ENCODE results near the gene NRCAM. TPM values are rescaled to one million over a fixed set of nuclear protein-coding genes. Genes with fewer than 3 reads are reported as not detected.

NRCAM gene
- total and polyA plus RNA-seq, 12 donors, result 71.6 to 222 (median 148) TPM

DNA sequence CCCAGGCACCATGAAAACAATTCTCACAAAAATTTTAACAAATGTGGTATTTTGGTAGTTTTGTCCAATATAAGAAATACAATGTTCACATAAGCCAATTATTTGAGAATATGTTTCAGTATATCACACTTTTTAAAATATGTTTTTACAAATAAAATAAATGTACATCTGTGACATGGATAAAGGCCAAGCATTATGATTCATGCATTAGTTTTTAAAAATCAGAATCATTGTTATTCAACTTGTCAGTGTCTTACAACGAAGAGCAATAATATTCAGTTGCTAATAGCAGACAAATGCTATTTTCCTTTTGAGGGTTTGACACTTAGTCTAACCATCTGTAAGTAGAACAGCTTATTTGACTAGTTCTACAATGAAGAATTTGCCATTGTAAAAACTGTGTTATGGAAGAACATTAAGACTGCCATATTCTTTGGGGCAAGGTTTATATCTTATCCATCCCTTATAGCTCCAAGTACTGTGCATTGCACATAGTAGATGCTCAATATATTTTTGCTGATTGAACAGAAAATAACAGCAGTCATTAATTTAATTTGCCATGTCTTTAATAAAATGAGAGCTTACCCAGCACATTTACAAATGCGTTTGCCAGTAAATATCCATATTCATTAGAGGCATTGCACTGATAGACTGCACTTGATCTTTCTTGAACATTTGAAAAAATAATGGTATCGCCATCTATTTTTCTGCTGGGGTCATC is 258.7 kb downstream of the NRCAM start:
- no peaks in the 10 kb centered on the region for H3K27me3 ChIP-seq
- no peaks in the 10 kb centered on the region for H3K9me3 ChIP-seq (replicated peaks in 1 of 3)
- H3K4me1 ChIP-seq (replicated peaks in 1 of 2), result peaks cover 7 to 25% of the 10 kb centered on the region in 2 donors
- WGBS, 4 donors, result 79 to 87% (median 83%) methylated on average over 3 of the region's 3 CpGs
- no peak overlapping the region for H3K27ac ChIP-seq
- TF ChIP-seq POLR2A (IDR thresholded peaks at IDR 0.05), result no peak
- TF ChIP-seq, protein P1, sequence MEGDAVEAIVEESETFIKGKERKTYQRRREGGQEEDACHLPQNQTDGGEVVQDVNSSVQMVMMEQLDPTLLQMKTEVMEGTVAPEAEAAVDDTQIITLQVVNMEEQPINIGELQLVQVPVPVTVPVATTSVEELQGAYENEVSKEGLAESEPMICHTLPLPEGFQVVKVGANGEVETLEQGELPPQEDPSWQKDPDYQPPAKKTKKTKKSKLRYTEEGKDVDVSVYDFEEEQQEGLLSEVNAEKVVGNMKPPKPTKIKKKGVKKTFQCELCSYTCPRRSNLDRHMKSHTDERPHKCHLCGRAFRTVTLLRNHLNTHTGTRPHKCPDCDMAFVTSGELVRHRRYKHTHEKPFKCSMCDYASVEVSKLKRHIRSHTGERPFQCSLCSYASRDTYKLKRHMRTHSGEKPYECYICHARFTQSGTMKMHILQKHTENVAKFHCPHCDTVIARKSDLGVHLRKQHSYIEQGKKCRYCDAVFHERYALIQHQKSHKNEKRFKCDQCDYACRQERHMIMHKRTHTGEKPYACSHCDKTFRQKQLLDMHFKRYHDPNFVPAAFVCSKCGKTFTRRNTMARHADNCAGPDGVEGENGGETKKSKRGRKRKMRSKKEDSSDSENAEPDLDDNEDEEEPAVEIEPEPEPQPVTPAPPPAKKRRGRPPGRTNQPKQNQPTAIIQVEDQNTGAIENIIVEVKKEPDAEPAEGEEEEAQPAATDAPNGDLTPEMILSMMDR (IDR thresholded peaks at IDR 0.05), result no peak
- DNase-seq, result no peak
- no peaks in the 10 kb centered on the region for H3K36me3 ChIP-seq (replicated peaks in 1 of 2)
- no peak overlapping the region for H3K4me3 ChIP-seq
- intact Hi-C loops (cut with DNase I), result no loop called here

DNA sequence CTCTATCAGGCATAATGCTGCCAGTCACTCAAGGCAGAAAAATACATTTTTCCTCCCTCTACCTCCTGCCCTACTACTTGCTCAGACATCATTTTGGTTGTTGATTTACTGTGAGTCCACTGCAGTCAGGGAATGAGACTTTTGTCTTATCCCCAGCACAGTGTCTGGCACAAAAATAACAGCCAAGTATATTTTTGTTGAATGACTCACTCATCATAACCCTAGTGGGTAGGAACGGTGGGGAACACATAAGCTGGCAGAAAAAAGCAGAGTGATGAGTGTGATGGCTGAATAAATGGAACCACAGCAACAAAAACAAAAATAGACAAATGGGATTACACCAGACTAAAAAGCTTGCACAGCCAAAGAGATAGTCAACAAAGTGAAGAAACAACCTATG is 260.2 kb downstream of the NRCAM start:
- DNase-seq, result no peak
- H3K27me3 ChIP-seq, result no peaks in the 10 kb centered on the region
- intact Hi-C loops (cut with DNase I), result no loop called here
- H3K27ac ChIP-seq, result peak overlapping the region in 1 of 5 donors; percentile 20
- TF ChIP-seq POLR2A (IDR thresholded peaks at IDR 0.05), result no peak
- TF ChIP-seq, protein P1 (IDR thresholded peaks at IDR 0.05), result no peak
- 28 to 43% (median 37%) methylated on average over 1 of the region's 1 CpG for WGBS, 4 donors
- no peaks in the 10 kb centered on the region for H3K36me3 ChIP-seq (replicated peaks in 1 of 2)
- peaks cover 7 to 25% of the 10 kb centered on the region in 2 donors for H3K4me1 ChIP-seq (replicated peaks in 1 of 2)
- no peaks in the 10 kb centered on the region for H3K9me3 ChIP-seq (replicated peaks in 1 of 3)
- no peak overlapping the region for H3K4me3 ChIP-seq

DNA sequence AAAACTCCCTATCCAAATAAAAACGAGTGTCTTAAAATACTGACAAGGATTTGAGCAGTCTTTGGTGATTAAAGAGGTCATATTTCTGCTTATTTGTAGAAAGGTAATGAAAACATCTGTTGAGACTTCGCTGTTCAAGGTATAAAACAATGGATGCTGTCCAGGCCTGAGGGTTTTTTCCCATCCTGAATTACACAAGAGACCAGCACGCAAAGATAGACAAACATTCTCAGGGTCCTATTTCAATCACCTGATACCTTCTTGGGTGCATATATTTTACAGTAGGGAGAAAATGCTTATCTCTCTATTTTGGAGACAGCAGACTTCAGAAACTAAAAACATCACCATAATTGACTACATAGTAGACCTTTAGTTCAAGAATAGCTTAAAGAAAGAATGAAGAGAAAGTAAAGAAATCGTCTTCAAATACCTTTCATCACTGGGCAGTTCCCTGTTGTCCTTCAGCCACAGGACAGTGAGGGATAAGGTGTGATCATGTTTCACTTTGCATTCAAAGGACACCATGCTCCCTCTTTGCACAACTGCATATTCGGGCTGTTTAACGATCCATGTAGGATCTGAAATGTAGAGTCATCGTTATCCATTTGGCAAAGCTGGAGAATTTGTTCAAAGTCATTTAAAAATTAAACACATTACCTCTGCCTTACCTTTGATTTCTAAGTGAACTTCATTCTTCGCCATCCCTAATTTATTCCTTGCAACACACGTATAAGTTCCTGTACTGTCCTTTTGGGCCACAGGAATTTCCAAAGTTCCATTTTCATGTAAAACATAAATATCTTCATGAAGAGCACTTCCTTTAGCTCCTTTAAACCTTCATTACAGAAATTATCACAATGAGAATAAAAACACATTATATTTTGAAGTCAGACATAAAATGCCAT is 262.4 kb downstream of the NRCAM start:
- H3K4me3 ChIP-seq, result no peak overlapping the region
- no peaks in the 10 kb centered on the region for H3K36me3 ChIP-seq (replicated peaks in 1 of 2)
- H3K4me1 ChIP-seq (replicated peaks in 1 of 2), result peaks cover 7 to 25% of the 10 kb centered on the region in 2 donors
- no peak for DNase-seq
- H3K27me3 ChIP-seq, result no peaks in the 10 kb centered on the region
- H3K27ac ChIP-seq, result peak overlapping the region in 3 of 5 donors; percentile 24 to 43 (median 29)
- TF ChIP-seq, protein P1 (IDR thresholded peaks at IDR 0.05), result no peak
- no peak for TF ChIP-seq POLR2A (IDR thresholded peaks at IDR 0.05)
- H3K9me3 ChIP-seq (replicated peaks in 1 of 3), result no peaks in the 10 kb centered on the region
- WGBS, 4 donors, result 47 to 62% (median 61%) methylated on average over 9 of the region's 9 CpGs
- intact Hi-C loops (cut with DNase I), result no loop called here

DNA sequence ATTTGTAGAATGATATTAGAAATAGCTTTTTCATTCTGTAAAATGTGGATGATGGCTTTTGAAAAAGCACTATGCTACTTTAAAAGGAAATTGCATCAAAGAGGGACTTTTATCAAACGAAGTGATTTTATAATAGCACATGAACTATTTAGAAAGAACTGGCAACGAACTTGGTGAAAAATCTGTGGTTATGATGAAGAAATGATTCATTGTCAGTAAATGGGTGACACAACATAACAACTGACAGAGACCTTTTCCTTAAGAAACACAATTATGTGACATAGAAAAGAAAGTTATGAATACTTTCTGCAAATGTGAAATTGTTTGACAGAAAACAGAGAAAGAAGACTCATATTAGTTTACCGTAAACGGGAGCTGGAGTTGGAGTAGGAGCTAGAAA is 265.3 kb downstream of the NRCAM start:
- Histone ChIP-seq H3K9me3 (replicated peaks in 1 of 3) (no peaks in the 10 kb centered on the region), H3K36me3 (replicated peaks in 1 of 2) (no peaks in the 10 kb centered on the region), H3K27ac (no peak overlapping the region), H3K27me3 (no peaks in the 10 kb centered on the region), H3K4me1 (replicated peaks in 1 of 2) (peaks cover 7 to 12% of the 10 kb centered on the region in 2 donors), H3K4me3 (no peak overlapping the region)
- 67 to 88% (median 75%) methylated on average over 4 of the region's 4 CpGs for WGBS, 4 donors
- intact Hi-C loops (cut with DNase I), result no loop called here
- DNase-seq, result no peak
- no peak for TF ChIP-seq POLR2A (IDR thresholded peaks at IDR 0.05)
- TF ChIP-seq, protein P1 (IDR thresholded peaks at IDR 0.05), result no peak

Measured in adrenal gland (tissue), 12 donors.